NCI-H2196 treated with DMSO at 0.1 percent for 48 hours (cell line): ENCODE measurements around the gene PFKL.
"Not testable (repeated sequence)": the region's sequence is repeated elsewhere in the genome, so short reads cannot be mapped to it uniquely, and the experiment has no call there.

ENCODE experiments used
- DNase-seq: peaks from one replicate; lab custom pipeline; 2025; ENCODE audit not compliant: unreplicated experiment; lab: John Stamatoyannopoulos, UW

The PFKL gene

DNA sequence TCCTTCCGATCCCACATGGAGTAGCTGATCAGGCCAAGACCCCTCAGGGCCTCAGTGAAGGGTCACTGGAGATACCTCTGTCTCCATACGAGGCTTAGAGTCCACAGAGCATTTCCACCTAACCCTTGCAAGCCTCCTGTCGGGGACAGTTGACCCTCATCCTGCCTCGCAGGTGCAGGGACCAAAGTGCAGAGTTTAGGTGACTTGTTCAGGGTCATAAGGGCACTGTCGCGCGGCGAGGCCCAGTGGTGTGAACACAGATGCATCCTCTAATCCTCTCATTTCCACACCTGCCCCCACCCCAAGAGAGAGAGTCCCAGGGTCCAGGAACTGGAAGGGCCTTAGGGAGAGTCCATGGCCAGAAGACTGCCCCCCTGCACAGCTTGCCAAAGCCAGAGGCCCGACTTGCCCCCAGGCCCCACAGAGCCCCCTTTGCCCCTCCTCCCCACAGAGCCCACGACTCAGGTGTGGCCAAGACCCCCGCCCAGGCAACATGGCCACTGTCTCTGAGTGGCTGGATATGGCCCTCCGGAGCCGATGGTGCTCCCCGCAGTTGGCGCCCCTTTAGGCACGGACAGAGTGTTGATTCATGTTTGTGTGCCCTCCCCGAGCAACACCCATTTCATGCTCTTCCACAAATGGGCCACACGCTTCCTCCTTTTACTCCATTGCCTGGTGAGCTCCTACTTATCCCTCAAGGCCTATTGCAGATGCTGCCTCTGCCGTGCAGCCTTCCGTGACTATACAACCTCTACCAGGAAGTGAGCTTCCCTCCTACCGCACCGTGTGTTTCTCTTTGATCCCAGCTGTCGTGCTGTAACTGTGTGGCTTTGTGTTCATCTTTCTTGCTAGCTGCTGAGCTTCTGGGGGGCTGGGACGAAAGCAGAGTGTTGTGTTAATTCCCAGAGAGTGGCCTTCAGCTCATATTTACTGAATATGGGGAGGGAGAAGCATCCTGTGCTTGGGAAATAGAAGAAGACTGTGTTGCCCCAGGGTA is 55.2 kb downstream of the PFKL start:
- DNase-seq, result no peak

DNA sequence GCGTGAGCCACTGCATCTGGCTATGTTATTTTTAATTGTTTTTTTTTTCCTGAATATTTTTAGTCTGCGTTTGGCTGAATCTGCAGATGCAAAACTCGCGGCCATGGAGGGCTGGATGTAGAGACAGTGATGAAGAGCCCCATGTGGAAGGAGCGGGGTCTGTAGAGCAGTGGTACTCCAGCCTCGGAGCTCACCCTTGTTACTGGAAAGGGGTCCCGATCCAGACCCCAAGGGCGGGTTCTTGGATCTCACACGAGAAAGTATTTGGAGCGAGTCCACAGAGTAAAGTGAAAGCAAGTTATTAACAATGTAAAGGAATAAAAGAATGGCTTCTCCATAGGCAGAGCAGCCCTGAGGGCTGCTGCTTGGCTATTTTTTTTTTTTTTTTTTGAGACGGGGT is 56.3 kb downstream of the PFKL start:
- DNase-seq, result no peak

GRCh38 chr21:44356636-44357035 is 56.8 kb downstream of the PFKL start:
- DNase-seq, result no peak

DNA sequence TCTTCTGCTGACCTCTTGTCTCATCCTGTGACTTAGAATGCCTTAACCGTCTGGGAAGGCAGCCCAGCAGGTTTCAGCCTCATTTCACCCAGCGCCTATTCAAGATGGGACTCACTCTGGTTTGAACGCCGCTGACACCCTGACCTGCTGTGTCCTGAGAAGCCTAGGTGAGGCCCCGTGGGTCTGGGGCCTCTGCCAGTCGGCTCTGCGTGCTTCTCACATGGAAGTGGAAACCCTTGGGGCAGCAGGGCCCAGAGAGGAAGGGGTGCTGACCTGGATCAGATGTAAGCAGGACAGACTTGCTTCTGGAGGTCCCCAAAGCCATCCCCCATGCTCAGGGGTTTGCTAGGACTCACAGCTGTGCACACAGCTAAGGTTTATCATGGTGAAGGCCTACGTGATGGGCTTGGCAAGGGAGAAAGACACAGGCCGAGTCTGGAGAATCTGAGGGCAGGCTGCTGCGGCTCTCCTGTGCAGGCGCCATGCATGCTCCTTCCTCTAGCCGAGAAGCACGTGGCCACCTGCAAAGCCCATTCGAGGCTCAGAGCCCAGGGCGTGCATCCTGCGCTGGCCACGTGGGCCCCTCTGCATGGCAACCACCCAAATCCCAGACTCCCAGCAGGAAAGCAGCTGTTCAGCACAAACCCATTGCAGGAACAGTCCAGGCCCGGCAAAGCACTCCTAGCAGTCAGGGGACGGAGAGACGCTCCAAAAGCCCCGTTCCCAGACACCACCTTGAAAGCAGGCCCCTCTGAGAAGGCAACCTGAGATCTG is 57.4 kb downstream of the PFKL start:
- DNase-seq, result no peak

DNA sequence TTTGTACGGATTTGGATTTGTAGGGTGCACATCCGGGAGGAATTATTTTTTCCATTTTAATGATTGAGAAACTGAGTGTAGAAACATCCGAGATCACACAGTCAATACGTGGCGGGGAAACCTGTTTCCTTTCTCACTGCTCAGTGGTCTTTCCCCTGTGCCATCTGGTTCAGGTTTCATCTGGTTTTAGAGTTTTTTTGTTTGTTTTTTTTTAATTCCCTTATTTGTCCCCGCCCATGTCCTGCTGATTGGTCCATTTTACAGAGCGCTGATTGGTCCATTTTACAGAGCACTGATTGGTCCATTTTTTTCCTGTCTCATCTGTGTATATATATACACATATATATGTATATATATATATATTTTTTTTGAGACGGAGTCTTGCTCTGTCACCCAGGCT is 59.5 kb downstream of the PFKL start:
- DNase-seq, result no peak

DNA sequence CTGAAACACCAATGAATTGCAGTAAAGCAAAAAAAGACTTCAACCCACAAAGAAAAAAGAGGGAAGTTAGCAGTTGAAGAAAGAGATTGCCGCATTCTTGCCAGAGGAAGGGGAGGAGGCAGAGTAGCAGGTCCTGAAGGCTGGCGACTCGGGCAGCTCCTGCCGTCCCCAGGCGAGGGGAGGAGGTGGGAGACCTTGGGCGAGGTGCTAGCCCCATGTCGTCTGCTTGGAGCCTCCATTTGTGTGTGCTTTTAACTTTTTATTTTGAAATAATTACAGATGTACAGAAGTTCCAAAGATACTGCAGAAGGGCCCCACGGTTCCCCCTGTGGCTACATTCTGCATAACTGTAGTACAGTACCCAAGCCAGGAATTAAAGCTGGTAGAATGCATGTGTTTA is 60.3 kb downstream of the PFKL start:
- DNase-seq, result no peak

DNA sequence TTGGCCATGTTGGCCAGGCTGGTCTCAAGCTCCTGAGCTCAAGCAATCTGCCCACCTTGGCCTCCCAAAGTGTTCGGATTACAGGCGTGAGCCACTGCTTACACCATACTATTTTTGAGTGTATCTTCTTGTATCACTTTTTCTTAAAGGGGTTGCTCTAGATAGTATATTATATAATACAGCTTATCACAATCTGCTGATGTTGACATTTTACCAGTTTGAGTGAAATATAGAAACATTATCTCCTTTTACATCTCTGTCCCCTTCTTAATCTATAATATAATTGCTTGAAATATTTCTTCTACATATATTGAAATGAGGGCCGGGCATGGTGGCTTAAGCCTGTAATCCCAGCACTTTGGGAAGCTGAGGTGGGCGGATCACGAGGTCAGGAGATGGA is 62.0 kb downstream of the PFKL start:
- not testable (repeated sequence) for DNase-seq

- DNase-seq, result no peak
Observed at GRCh38 chr21:44363278-44363677, 63.4 kb downstream of the PFKL start.

- DNase-seq, result no peak
Observed at GRCh38 chr21:44364151-44365053, 64.5 kb downstream of the PFKL start.

- DNase-seq, result no peak
Observed at GRCh38 chr21:44365251-44365966, 65.6 kb downstream of the PFKL start.

GRCh38 chr21:44365967-44366585 is 66.2 kb downstream of the PFKL start:
- no peak for DNase-seq

DNA sequence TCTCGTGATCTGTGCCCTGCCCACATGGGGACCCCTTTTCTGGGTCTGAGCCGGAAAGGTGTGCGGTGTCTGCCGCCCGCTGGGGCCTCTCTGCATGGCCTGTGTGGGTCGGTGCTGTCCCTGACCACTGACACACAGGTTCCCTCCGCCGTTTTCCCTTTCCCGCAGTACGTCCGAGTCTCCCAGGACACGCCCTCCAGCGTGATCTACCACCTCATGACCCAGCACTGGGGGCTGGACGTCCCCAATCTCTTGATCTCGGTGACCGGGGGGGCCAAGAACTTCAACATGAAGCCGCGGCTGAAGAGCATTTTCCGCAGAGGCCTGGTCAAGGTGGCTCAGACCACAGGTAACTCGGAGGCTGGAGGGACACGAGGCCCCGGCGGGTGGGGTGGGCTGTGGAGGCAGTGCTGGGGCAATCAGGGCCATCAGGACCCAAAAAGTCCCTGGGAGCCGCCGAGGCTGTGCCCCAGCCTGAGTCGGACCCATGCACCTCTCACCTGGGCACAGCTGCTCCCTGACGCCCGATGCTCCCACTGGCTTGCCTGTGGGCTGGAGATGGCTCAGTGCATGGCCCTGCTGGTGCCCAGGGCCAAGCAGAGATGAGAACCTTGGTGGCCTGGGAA is 66.8 kb downstream of the PFKL start:
- DNase-seq, result no peak

GRCh38 chr21:44368711-44369446 is 69.0 kb downstream of the PFKL start:
- no peak for DNase-seq

GRCh38 chr21:44370027-44370735 is 70.3 kb downstream of the PFKL start:
- no peak for DNase-seq

DNA sequence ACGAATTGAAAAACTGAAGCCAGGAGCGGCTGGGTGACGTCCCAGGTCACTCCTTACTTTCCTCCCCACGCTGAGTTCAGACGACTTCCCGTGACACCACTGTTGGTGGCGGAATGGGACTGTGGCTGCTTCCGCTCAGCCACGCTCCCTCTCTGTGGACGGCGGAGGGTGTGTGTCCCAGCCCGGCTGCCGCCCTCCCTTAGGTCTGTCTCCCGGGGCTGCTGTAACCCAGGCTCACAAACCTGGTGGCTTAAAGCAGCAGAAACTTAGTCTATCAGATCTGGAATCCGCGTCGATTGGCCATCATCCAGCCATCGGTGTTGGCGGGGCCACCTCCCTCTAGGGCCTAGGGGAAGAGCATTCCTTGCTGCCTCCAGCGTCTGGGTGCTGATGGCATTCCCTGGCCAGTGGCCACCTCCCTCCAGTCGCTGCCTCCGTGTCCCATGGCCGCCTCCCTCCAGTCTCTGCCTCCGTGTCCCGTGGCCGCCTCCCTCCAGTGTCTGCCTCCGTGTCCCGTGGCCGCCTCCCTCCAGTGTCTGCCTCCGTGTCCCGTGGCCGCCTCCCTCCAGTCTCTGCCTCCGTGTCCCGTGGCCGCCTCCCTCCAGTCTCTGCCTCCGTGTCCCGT is 71.0 kb downstream of the PFKL start:
- no peak for DNase-seq

- no peak for DNase-seq
Observed at GRCh38 chr21:44371596-44371995, 71.7 kb downstream of the PFKL start.

GRCh38 chr21:44372616-44373015 is 72.8 kb downstream of the PFKL start:
- DNase-seq, result no peak
